HepG2 (cell line): ENCODE measurements around the gene SPDYE6. TPM values are rescaled to one million over a fixed set of nuclear protein-coding genes. Genes with fewer than 3 reads are reported as not detected.

Experiments used
- NRL ChIP-seq: sonication (generic); formaldehyde crosslinking; IDR thresholded peaks from 2 replicates; pipeline ENCODE4 v1.5.0; 2020; ENCODE audit warnings: missing genetic modification reagents, mild to moderate bottlenecking, moderate library complexity, borderline replicate concordance
- ZNF709 ChIP-seq: sonication (generic); formaldehyde crosslinking; IDR thresholded peaks from 2 replicates; pipeline ENCODE4 v1.5.0; 2020; ENCODE audit warnings: mild to moderate bottlenecking, missing genetic modification reagents
- ZNF747 ChIP-seq: sonication (generic); formaldehyde crosslinking; IDR thresholded peaks from 2 replicates; pipeline ENCODE4 v1.8.1; 2023; ENCODE audit warnings: missing genetic modification reagents, mild to moderate bottlenecking, borderline replicate concordance
- polyA plus RNA-seq, 8 experiments: library from polyadenylated mRNA; depleted of rRNA in 3 of 8; stranded (reverse) in 7 of 8; unstranded in 1 of 8; fragments of >200 nt; fragmentation: Illumina TruSeq in 4 of 8; extraction: Trizol in 4 of 8; gene quantifications; 2 replicates each; pipeline versions ENCODE4 v1.2.1 to v1.2.3, GENCODE V29; 2011 to 2016; ENCODE audit warnings: low read depth in 4 of 8, missing spikeins in 1 of 8, mixed read lengths in 1 of 8; ENCODE audit not compliant: insufficient read depth in 1 of 8
- total RNA-seq, 5 experiments: library from RNA; depleted of rRNA; stranded (reverse); fragments of >200 nt; fragmentation: Illumina TruSeq; extraction: Trizol; gene quantifications; 2 replicates each; pipeline ENCODE4 v1.2.3, GENCODE V29; 2016; ENCODE audit warnings: low read depth in 1 of 5
- TF ChIP-seq, protein P1 (sequence below), 2 experiments: fragments of 450-650 bp in 1 of 2; sonication (generic) in 1 of 2; formaldehyde crosslinking in 1 of 2; IDR thresholded peaks; 2 replicates each; pipeline versions ENCODE4 v1.6.1 to v1.8.0; 2016 to 2022; ENCODE audit warnings: antibody characterized with exemption in 1 of 2, mild to moderate bottlenecking in 1 of 2, missing genetic modification reagents in 1 of 2
- TF ChIP-seq, protein P2 (sequence below): IDR thresholded peaks from 2 replicates; pipeline ENCODE4 v1.6.1; 2016; ENCODE audit warnings: missing compliant biosample characterization, missing genetic modification reagents, borderline replicate concordance

SPDYE6 gene
- total and polyA plus RNA-seq, 2 of the 13 experiments (the other 11 are each of a cell fraction or from before 2014, with no cell fraction given) = 0.07 TPM; not detected in 1

DNA sequence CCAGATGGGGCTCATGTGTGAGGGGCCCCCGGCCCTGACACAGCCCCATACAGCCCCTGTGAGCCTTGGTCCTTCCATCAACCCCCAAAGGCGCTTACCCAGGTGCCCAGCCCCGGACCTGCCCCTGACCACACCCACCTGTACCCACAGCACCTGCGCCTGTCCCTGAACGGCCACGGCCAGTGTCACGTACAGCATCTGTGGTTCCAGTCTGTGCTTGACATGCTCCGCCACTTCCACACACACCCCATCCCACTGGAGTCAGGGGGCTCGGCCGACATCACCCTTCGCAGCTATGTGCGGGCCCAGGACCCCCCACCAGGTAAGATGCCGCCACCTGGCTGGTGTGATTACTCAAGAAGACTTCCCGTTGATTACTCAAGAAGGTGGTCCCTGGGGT, 36.1 kb downstream of the SPDYE6 start (continued):
- TF ChIP-seq, protein P1, sequence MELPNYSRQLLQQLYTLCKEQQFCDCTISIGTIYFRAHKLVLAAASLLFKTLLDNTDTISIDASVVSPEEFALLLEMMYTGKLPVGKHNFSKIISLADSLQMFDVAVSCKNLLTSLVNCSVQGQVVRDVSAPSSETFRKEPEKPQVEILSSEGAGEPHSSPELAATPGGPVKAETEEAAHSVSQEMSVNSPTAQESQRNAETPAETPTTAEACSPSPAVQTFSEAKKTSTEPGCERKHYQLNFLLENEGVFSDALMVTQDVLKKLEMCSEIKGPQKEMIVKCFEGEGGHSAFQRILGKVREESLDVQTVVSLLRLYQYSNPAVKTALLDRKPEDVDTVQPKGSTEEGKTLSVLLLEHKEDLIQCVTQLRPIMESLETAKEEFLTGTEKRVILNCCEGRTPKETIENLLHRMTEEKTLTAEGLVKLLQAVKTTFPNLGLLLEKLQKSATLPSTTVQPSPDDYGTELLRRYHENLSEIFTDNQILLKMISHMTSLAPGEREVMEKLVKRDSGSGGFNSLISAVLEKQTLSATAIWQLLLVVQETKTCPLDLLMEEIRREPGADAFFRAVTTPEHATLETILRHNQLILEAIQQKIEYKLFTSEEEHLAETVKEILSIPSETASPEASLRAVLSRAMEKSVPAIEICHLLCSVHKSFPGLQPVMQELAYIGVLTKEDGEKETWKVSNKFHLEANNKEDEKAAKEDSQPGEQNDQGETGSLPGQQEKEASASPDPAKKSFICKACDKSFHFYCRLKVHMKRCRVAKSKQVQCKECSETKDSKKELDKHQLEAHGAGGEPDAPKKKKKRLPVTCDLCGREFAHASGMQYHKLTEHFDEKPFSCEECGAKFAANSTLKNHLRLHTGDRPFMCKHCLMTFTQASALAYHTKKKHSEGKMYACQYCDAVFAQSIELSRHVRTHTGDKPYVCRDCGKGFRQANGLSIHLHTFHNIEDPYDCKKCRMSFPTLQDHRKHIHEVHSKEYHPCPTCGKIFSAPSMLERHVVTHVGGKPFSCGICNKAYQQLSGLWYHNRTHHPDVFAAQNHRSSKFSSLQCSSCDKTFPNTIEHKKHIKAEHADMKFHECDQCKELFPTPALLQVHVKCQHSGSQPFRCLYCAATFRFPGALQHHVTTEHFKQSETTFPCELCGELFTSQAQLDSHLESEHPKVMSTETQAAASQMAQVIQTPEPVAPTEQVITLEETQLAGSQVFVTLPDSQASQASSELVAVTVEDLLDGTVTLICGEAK (IDR thresholded peaks at IDR 0.05) = no peak
- TF ChIP-seq, protein P1 (CRISPR knock-in tag; IDR thresholded peaks at IDR 0.05) = no peak
- TF ChIP-seq NRL = no peak
- TF ChIP-seq, protein P2, sequence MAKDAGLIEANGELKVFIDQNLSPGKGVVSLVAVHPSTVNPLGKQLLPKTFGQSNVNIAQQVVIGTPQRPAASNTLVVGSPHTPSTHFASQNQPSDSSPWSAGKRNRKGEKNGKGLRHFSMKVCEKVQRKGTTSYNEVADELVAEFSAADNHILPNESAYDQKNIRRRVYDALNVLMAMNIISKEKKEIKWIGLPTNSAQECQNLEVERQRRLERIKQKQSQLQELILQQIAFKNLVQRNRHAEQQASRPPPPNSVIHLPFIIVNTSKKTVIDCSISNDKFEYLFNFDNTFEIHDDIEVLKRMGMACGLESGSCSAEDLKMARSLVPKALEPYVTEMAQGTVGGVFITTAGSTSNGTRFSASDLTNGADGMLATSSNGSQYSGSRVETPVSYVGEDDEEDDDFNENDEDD (CRISPR knock-in tag) = no peak
- no peak for TF ChIP-seq ZNF747 (CRISPR knock-in tag)
- no peak for TF ChIP-seq ZNF709 (CRISPR knock-in tag)
